RKO (cell line): ENCODE results near the gene TAF11L4.
"Not testable (repeated sequence)": the region's sequence is repeated elsewhere in the genome, so short reads cannot be mapped to it uniquely, and the experiment has no call there.

Experiments used
- DNase-seq: peaks from one replicate; pipeline ENCODE4 v3.0.0-alpha.2; 2016; ENCODE audit warnings: low spot score

The TAF11L4 gene

GRCh38 chr5:17521501-17521900 is at the start of gene TAF11L4:
Gene TAF11L4 (plus strand): TSS chr5:17521801.
- not testable (repeated sequence) for DNase-seq

- DNase-seq = not testable (repeated sequence)
Observed at GRCh38 chr5:17475064-17475463, 46.5 kb upstream of the TAF11L4 start.

- no peak for DNase-seq
Observed at GRCh38 chr5:17477043-17477442, 44.6 kb upstream of the TAF11L4 start.

- no peak for DNase-seq
Observed at GRCh38 chr5:17477573-17478265, 43.9 kb upstream of the TAF11L4 start.

- no peak for DNase-seq
Observed at GRCh38 chr5:17481378-17481777, 40.2 kb upstream of the TAF11L4 start.

- no peak for DNase-seq
Observed at GRCh38 chr5:17482790-17483189, 38.8 kb upstream of the TAF11L4 start.

GRCh38 chr5:17486464-17487173 is 35.0 kb upstream of the TAF11L4 start:
- not testable (repeated sequence) for DNase-seq

- no peak for DNase-seq
Observed at GRCh38 chr5:17487174-17487512, 34.5 kb upstream of the TAF11L4 start.

- DNase-seq = not testable (repeated sequence)
Observed at GRCh38 chr5:17491257-17491656, 30.3 kb upstream of the TAF11L4 start.

- no peak for DNase-seq
Observed at GRCh38 chr5:17492770-17493169, 28.8 kb upstream of the TAF11L4 start.

- no peak for DNase-seq
Observed at GRCh38 chr5:17497446-17497845, 24.2 kb upstream of the TAF11L4 start.

GRCh38 chr5:17497931-17498330 is 23.7 kb upstream of the TAF11L4 start, which contains the start of gene TAF11L2:
Gene TAF11L2 (plus strand): TSS chr5:17498231.
- not testable (repeated sequence) for DNase-seq

GRCh38 chr5:17511775-17512325 is 9.8 kb upstream of the TAF11L4 start:
- no peak for DNase-seq

GRCh38 chr5:17517526-17517925 is 4.1 kb upstream of the TAF11L4 start:
- DNase-seq = not testable (repeated sequence)

GRCh38 chr5:17518067-17518466 is 3.5 kb upstream of the TAF11L4 start, which contains the start of gene TAF11L3:
Gene TAF11L3 (plus strand): TSS chr5:17518367.
- not testable (repeated sequence) for DNase-seq

GRCh38 chr5:17519508-17519907 is 2.1 kb upstream of the TAF11L4 start:
- not testable (repeated sequence) for DNase-seq

- DNase-seq = not testable (repeated sequence)
Observed at GRCh38 chr5:17524935-17525334, 3.3 kb downstream of the TAF11L4 start, which contains the start of gene TAF11L5. Gene TAF11L5 (plus strand): TSS chr5:17525235.

- DNase-seq = not testable (repeated sequence)
Observed at GRCh38 chr5:17526504-17526903, 4.9 kb downstream of the TAF11L4 start.

- DNase-seq = not testable (repeated sequence)
Observed at GRCh38 chr5:17528369-17528768, 6.8 kb downstream of the TAF11L4 start, which contains the start of gene TAF11L6. Gene TAF11L6 (plus strand): TSS chr5:17528669.
